ENCODE measurements around the gene CAVIN3.

DNA sequence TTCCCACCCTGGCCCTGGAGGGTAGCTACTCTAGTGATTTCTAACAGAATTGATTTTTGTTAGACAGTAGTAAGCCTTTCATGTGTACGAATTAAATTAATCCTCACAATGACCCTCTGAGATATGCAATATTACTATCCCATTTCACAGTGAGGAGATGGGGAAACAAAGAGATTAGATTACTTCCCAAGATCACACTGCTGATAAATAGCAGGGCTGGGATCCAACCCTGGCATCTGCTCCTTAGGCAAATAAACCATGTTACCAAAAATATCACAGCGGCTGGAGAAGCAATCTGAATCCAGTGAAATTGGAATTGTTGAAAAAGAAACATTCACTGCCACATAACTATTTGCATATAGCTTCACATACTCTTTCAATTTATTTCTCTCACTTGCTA, 12.8 kb upstream of the CAVIN3 start:
- TF ChIP-seq, protein P1, sequence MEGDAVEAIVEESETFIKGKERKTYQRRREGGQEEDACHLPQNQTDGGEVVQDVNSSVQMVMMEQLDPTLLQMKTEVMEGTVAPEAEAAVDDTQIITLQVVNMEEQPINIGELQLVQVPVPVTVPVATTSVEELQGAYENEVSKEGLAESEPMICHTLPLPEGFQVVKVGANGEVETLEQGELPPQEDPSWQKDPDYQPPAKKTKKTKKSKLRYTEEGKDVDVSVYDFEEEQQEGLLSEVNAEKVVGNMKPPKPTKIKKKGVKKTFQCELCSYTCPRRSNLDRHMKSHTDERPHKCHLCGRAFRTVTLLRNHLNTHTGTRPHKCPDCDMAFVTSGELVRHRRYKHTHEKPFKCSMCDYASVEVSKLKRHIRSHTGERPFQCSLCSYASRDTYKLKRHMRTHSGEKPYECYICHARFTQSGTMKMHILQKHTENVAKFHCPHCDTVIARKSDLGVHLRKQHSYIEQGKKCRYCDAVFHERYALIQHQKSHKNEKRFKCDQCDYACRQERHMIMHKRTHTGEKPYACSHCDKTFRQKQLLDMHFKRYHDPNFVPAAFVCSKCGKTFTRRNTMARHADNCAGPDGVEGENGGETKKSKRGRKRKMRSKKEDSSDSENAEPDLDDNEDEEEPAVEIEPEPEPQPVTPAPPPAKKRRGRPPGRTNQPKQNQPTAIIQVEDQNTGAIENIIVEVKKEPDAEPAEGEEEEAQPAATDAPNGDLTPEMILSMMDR (IDR thresholded peaks at IDR 0.05 in 4 of 5, conservative IDR thresholded peaks at IDR 0.05 in 1 of 5) = no peak
- no peak for TF ChIP-seq POLR2A (IDR thresholded peaks at IDR 0.05)
